ENCODE data around the gene AKT1S1.
"Not testable (repeated sequence)": the region's sequence is repeated elsewhere in the genome, so short reads cannot be mapped to it uniquely, and the experiment has no call there.

The AKT1S1 gene

DNA sequence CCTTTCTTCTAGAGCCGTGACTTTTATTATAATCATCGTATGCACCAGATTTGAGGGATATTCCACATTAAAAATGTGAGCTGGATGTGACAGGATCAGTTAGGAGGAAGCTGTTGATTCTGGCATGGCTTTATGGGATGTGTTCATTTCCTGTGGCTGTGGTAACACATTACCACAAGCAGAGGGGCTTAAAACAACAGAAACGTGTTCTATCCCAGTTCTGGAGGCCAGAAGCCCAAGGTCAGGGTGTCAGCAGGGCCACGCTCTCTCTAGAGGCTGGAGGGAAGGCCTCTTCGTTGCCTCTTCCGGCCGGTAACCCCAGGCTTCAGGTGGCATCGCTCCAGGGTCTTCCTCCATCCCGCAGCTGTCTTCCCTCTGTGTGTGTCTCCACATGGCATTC, 44.6 kb downstream of the AKT1S1 start:
- no peak for DNase-seq

DNA sequence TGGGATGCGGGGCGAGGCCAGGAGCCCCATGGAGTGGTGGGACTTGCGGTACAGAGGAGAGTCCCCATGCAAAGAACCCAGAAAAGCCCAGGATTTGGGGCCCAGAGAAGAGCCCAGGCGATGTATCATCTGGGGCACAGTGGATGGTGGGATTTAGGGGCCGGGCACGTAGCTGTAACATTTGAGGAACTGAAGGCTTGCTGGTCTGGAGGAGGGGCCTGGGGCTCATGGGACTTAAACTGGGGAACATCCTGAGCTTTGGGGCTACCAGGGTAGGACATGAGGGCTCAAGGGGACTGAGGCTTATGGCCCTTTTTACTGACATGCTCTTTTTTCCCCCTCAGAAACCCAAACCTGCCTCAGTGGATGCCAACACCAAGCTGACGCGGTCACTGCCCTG, 45.6 kb downstream of the AKT1S1 start:
- DNase-seq = no peak

DNA sequence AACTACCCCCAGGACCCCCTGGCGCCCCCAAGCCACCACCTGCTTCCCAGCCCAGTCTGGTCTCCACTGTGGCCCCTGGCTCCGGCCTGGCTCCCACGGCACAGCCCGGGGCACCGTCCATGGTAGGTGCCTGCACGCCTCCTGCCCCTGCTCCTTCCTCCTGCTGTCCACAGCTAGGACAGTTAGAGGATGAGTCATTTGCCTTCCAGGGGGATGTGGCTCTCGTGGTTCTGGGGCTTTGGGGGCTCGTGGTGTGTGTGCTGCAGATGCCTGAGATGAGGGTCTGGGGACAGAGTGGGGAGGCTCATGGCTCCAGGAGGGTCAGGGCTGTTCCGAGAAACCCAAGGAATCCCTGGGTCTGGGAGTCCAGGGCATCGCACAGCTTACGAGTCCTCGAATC, 46.4 kb downstream of the AKT1S1 start:
- DNase-seq = no peak

DNA sequence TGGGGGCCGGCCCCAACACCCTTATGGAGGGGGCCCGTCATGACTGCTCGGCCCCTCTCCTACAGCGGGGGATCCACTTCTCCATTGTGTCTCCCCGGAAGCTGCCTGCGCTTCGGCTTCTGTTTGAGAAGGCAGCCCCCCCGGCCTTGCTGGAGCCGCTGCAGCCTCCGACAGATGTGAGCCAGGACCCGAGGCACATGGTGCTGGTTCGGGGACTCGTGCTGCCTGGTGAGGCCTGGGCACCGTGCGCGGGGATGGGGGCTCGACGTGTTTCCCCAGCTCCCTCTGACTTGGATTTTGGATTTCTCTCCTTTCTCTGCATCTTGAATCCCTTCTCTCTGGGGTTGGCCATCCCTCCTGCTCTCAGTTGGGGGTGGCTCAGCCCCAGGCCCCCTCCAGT, 47.4 kb downstream of the AKT1S1 start:
- DNase-seq = no peak

DNA sequence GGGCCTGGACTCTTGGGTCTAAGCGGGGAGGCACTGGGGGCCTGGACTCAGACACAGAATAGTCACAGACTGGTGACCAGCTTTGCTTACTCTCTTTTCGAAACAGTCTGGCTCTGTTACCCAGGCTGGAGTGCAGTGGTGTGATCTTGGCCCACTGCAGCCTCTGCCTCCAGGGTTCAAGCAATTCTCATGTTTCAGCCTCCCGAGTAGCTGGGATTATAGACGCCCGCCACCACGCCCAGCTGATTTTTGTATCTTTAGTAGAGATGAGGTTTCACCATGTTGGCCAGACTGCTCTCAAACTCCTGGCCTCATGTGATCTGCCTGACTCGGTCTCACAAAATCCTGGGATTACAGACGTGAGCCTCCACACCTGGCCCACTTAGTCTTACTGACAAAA, 48.0 kb downstream of the AKT1S1 start:
- no peak for DNase-seq

DNA sequence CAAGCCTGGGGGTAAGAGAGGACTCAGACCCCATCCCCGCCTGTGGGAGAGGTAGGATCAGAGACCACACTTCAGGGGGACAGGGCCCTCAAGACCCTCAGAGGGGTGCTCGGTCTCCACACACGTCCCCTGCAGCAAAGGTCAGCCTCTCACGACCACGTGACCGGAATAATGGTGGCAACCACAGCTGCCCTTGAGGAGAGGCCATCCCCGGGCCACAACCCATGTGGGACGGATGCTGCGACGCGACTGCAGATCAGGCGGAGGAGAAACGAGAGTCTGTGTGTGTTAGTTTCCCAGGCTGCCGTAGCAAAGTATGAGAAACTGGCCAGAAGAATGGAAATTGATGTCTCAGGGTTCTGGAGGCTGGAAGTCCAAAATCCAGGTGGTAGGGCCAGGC, 50.1 kb downstream of the AKT1S1 start:
- no peak for DNase-seq

DNA sequence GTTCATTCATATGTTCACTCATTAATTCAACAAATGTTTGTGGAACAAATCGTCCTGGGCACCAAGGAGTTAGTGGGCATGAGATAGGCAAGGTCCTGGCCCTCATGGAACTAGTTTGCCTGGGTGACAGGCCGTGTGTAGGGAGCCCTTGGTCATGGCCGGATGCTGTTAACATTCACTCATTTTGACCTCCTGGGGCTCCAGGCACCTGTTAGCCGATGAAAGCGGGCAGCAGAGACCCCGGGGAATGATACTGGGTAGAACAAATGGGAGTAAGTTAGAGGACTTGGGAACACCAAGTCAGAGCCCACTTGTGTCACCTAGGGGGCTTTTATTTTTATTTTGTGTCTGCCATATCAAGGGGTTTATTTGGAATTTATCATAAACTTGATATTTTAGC, 52.5 kb downstream of the AKT1S1 start:
- no peak for DNase-seq

DNA sequence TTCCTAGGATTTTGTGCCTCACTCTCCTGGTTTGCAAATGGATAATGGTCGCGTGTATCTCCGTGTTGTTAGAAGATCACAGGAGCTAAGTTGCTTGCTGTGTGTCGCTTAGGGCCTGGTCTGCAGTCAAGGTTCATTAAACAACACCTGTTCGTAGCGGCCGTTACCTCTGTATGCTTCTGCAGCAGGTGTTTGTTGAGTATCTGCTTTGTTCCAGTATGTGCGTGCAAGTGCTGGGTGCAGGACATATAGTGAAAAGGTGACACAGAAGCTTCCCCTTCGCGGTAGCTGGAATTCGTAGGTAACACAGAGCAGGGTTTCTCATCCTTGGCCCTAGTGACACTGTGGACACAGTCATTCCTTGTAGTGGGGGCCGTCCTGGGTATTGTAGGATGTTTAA, 53.7 kb downstream of the AKT1S1 start:
- DNase-seq = no peak

DNA sequence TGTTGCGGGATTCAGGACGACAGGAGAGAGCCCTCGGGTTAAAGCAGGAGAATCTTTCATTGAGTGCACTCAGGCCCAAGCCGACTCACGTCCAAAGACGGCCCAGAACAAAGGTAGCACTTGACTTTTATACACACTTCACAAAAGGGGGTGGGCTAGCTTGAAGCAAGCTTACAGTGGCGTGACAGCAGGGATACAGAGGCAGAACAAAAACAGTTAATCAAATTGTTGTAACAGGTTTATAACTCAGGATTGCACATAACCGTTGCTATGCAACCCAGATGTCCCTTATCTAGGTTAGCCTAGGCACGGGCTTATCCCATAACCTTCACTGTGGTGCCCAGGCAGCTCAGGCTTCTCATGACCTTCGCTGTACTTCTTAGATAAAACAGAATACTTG, 57.0 kb downstream of the AKT1S1 start:
- peak; percentile 15 for DNase-seq

DNA sequence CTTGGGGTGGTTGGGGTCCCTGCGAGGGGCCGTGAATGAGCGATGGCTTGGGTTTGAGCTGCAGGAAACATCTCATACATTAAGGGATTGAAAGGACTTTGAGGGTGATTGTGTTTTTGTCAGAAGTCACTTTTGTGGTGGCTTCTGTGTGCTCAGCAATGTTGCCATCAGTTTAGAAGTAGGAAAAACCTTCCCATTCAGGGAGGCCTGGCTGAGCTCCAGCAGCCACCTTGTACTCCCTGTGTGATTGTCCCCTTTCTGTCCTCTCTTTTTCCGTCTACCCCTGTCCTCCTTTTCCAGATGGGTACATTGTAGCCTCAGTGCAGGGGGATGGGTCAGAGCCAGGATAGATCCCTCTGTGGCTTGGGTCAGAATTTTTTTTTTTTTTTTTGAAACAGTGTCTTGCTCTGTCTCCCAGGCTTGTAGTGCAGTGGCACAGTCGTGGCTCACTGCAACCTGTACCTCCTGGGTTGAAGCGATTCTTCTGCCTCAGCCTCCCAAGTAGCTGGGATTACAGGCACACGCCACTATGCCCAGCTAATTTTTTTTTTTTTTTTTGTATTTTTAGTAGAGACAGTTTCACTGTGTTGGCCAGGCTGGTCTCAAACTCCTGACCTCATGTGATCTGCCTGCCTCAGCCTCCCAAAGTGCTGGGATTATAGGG, 57.6 kb downstream of the AKT1S1 start:
- DNase-seq = not testable (repeated sequence)

Measured in DMS 273 treated with DMSO at 0.1 percent for 48 hours (cell line).